Stomach smooth muscle (tissue), 2 donors: ENCODE measurements around the gene GCNT1.
"Not testable (repeated sequence)": the region's sequence is repeated elsewhere in the genome, so short reads cannot be mapped to it uniquely, and the experiment has no call there.

Experiments
- H3K27ac ChIP-seq: one replicate; pipeline ENCODE4 v1.7.0; 2013; ENCODE audit warnings: mild to moderate bottlenecking, low read length, inconsistent platforms
- H3K27me3 ChIP-seq, 2 donors: one replicate each; pipeline ENCODE4 v1.7.0; 2013; ENCODE audit warnings: low read length in 2 of 2; ENCODE audit not compliant: insufficient read depth in 2 of 2, control insufficient read depth in 1 of 2
- H3K36me3 ChIP-seq, 2 donors: one replicate each; pipeline ENCODE4 v1.7.0; 2013; ENCODE audit warnings: low read length in 2 of 2; ENCODE audit not compliant: control insufficient read depth in 2 of 2, insufficient read depth in 2 of 2
- H3K4me1 ChIP-seq: one replicate; pipeline ENCODE4 v1.7.0; 2013; ENCODE audit warnings: low read length; ENCODE audit not compliant: control insufficient read depth, insufficient read depth
- H3K4me3 ChIP-seq, 2 donors: one replicate each; pipeline ENCODE4 v1.7.0; 2013; ENCODE audit warnings: low read length in 2 of 2
- H3K9ac ChIP-seq, 2 donors: one replicate each; pipeline ENCODE4 v1.7.0; 2013; ENCODE audit warnings: low read length in 2 of 2, mild to moderate bottlenecking in 1 of 2
- H3K9me3 ChIP-seq, 2 donors: one replicate each; pipeline ENCODE4 v1.7.0; 2013; ENCODE audit warnings: low read length in 2 of 2; ENCODE audit not compliant: control insufficient read depth in 2 of 2
- donor health status: healthy.
- donor health status: Pancreatic carcinoma.

The GCNT1 gene

GRCh38 chr9:76521906-76522305 is 62.9 kb downstream of the GCNT1 start:
- no peaks in the 10 kb centered on the region for H3K36me3 ChIP-seq
- H3K9me3 ChIP-seq, result no peaks in the 10 kb centered on the region
- no peak overlapping the region for H3K4me3 ChIP-seq
- H3K9ac ChIP-seq, result no peak overlapping the region
- no peaks in the 10 kb centered on the region for H3K27me3 ChIP-seq
- no peak overlapping the region for H3K27ac ChIP-seq
- no peaks in the 10 kb centered on the region for H3K4me1 ChIP-seq

- H3K27ac ChIP-seq, H3K4me3 ChIP-seq, H3K4me1 ChIP-seq, H3K9me3 ChIP-seq, H3K9ac ChIP-seq, H3K27me3 ChIP-seq, H3K36me3 ChIP-seq: not testable (repeated sequence)
Observed at GRCh38 chr9:76523617-76524200, 64.7 kb downstream of the GCNT1 start.

- no peak overlapping the region for H3K9ac ChIP-seq
- H3K27ac ChIP-seq, result no peak overlapping the region
- no peaks in the 10 kb centered on the region for H3K36me3 ChIP-seq
- no peaks in the 10 kb centered on the region for H3K9me3 ChIP-seq
- H3K4me3 ChIP-seq, result no peak overlapping the region
- H3K4me1 ChIP-seq, result no peaks in the 10 kb centered on the region
- H3K27me3 ChIP-seq, result no peaks in the 10 kb centered on the region
Observed at GRCh38 chr9:76525196-76525595, 66.2 kb downstream of the GCNT1 start.

GRCh38 chr9:76526026-76526425 is 67.0 kb downstream of the GCNT1 start:
- H3K36me3 ChIP-seq, result no peaks in the 10 kb centered on the region
- no peaks in the 10 kb centered on the region for H3K4me1 ChIP-seq
- no peaks in the 10 kb centered on the region for H3K9me3 ChIP-seq
- no peaks in the 10 kb centered on the region for H3K27me3 ChIP-seq
- H3K27ac ChIP-seq, result no peak overlapping the region
- no peak overlapping the region for H3K4me3 ChIP-seq
- no peak overlapping the region for H3K9ac ChIP-seq

- H3K9ac ChIP-seq, result no peak overlapping the region
- H3K27me3 ChIP-seq, result no peaks in the 10 kb centered on the region
- no peak overlapping the region for H3K27ac ChIP-seq
- no peaks in the 10 kb centered on the region for H3K9me3 ChIP-seq
- H3K36me3 ChIP-seq, result no peaks in the 10 kb centered on the region
- H3K4me3 ChIP-seq, result no peak overlapping the region
- no peaks in the 10 kb centered on the region for H3K4me1 ChIP-seq
Observed at GRCh38 chr9:76528056-76528455, 69.1 kb downstream of the GCNT1 start.

GRCh38 chr9:76528642-76529190 is 69.7 kb downstream of the GCNT1 start:
- no peaks in the 10 kb centered on the region for H3K9me3 ChIP-seq

GRCh38 chr9:76529653-76530052 is 70.7 kb downstream of the GCNT1 start:
- H3K36me3 ChIP-seq, result no peaks in the 10 kb centered on the region
- H3K27ac ChIP-seq, result no peak overlapping the region
- no peaks in the 10 kb centered on the region for H3K4me1 ChIP-seq
- H3K9me3 ChIP-seq, result no peaks in the 10 kb centered on the region
- H3K9ac ChIP-seq, result no peak overlapping the region
- no peak overlapping the region for H3K4me3 ChIP-seq
- H3K27me3 ChIP-seq, result no peaks in the 10 kb centered on the region

More at GRCh38 chr9:76528642-76529190, 69.7 kb downstream of the GCNT1 start:
- Histone ChIP-seq H3K4me3 (no peak overlapping the region), H3K27me3 (no peaks in the 10 kb centered on the region), H3K36me3 (no peaks in the 10 kb centered on the region), H3K27ac (no peak overlapping the region), H3K9ac (no peak overlapping the region), H3K4me1 (no peaks in the 10 kb centered on the region)

GRCh38 chr9:76530458-76531110 is 71.6 kb downstream of the GCNT1 start:
- no peaks in the 10 kb centered on the region for H3K4me1 ChIP-seq
- H3K27ac ChIP-seq, result no peak overlapping the region
- no peaks in the 10 kb centered on the region for H3K27me3 ChIP-seq
- H3K9me3 ChIP-seq, result no peaks in the 10 kb centered on the region
- H3K4me3 ChIP-seq, result no peak overlapping the region
- no peak overlapping the region for H3K9ac ChIP-seq
- H3K36me3 ChIP-seq, result no peaks in the 10 kb centered on the region

- H3K9ac ChIP-seq, result no peak overlapping the region
Observed at GRCh38 chr9:76531231-76531780, 72.3 kb downstream of the GCNT1 start.

GRCh38 chr9:76532877-76533276 is 73.9 kb downstream of the GCNT1 start:
- not testable (repeated sequence) for H3K27ac ChIP-seq, H3K36me3 ChIP-seq, H3K4me1 ChIP-seq, H3K9ac ChIP-seq, H3K9me3 ChIP-seq, H3K27me3 ChIP-seq, H3K4me3 ChIP-seq

More at GRCh38 chr9:76531231-76531780, 72.3 kb downstream of the GCNT1 start:
- no peaks in the 10 kb centered on the region for H3K36me3 ChIP-seq
- H3K27ac ChIP-seq, result no peak overlapping the region
- H3K27me3 ChIP-seq, result no peaks in the 10 kb centered on the region
- H3K4me1 ChIP-seq, result no peaks in the 10 kb centered on the region
- H3K4me3 ChIP-seq, result no peak overlapping the region
- H3K9me3 ChIP-seq, result no peaks in the 10 kb centered on the region

- H3K4me3 ChIP-seq, result no peak overlapping the region
- no peaks in the 10 kb centered on the region for H3K27me3 ChIP-seq
- H3K27ac ChIP-seq, result no peak overlapping the region
- H3K4me1 ChIP-seq, result no peaks in the 10 kb centered on the region
- no peaks in the 10 kb centered on the region for H3K36me3 ChIP-seq
- H3K9me3 ChIP-seq, result no peaks in the 10 kb centered on the region
- H3K9ac ChIP-seq, result no peak overlapping the region
Observed at GRCh38 chr9:76534026-76534425, 75.0 kb downstream of the GCNT1 start.
